HG03558 (cell line): ENCODE data around the gene KCNQ1.

Experiments used
- ATAC-seq: cut with Tn5 transposase; IDR thresholded peaks from one replicate; pipeline ENCODE4 v1.9.1; 2021; ENCODE audit warnings: moderate number of reproducible peaks; ENCODE audit not compliant: unreplicated experiment; ENCODE audit errors: extremely low read depth

KCNQ1 gene

GRCh38 chr11:2540223-2540991, 95.6 kb downstream of the KCNQ1 start:
- no peak for ATAC-seq

GRCh38 chr11:2540992-2541680, 96.3 kb downstream of the KCNQ1 start:
- ATAC-seq, result no peak

- ATAC-seq, result no peak
Measured at GRCh38 chr11:2541881-2542361, 97.1 kb downstream of the KCNQ1 start.

GRCh38 chr11:2542406-2542805, 97.6 kb downstream of the KCNQ1 start:
- ATAC-seq, result no peak

GRCh38 chr11:2547806-2548205, 103.0 kb downstream of the KCNQ1 start:
- no peak for ATAC-seq

- no peak for ATAC-seq
Measured at GRCh38 chr11:2548596-2548995, 103.8 kb downstream of the KCNQ1 start.

GRCh38 chr11:2549080-2549479, 104.3 kb downstream of the KCNQ1 start:
- ATAC-seq, result no peak

- no peak for ATAC-seq
Measured at GRCh38 chr11:2549491-2549875, 104.7 kb downstream of the KCNQ1 start.

- no peak for ATAC-seq
Measured at GRCh38 chr11:2549876-2550605, 105.2 kb downstream of the KCNQ1 start.

- ATAC-seq, result no peak
Measured at GRCh38 chr11:2550606-2550970, 105.8 kb downstream of the KCNQ1 start.

GRCh38 chr11:2551131-2551530, 106.3 kb downstream of the KCNQ1 start:
- ATAC-seq, result no peak

GRCh38 chr11:2552210-2552609, 107.4 kb downstream of the KCNQ1 start:
- ATAC-seq, result no peak

- no peak for ATAC-seq
Measured at GRCh38 chr11:2553198-2553597, 108.4 kb downstream of the KCNQ1 start.

- no peak for ATAC-seq
Measured at GRCh38 chr11:2553886-2554285, 109.1 kb downstream of the KCNQ1 start.

GRCh38 chr11:2554338-2555207, 109.8 kb downstream of the KCNQ1 start:
- ATAC-seq, result no peak

- ATAC-seq, result no peak
Measured at GRCh38 chr11:2555336-2555735, 110.5 kb downstream of the KCNQ1 start.

GRCh38 chr11:2555891-2556290, 111.1 kb downstream of the KCNQ1 start:
- no peak for ATAC-seq

GRCh38 chr11:2557381-2557780, 112.6 kb downstream of the KCNQ1 start:
- ATAC-seq, result no peak

GRCh38 chr11:2558397-2558796, 113.6 kb downstream of the KCNQ1 start:
- no peak for ATAC-seq

GRCh38 chr11:2558861-2559526, 114.2 kb downstream of the KCNQ1 start:
- no peak for ATAC-seq
